Inferior parietal cortex (tissue), 1 donor: ENCODE results near the gene FARS2.
A peak's percentile ranks its signal among the peaks of the same experiment; 100 is the strongest.

Experiments used
- DNase-seq: peaks from one replicate; pipeline ENCODE4 v3.0.0-alpha.2; 2016; ENCODE audit errors: extremely low spot score

FARS2 gene

GRCh38 chr6:5378331-5378730 is 117.0 kb downstream of the FARS2 start:
- DNase-seq: no peak

- no peak for DNase-seq
These were observed 118.4 kb downstream of the FARS2 start for GRCh38 chr6:5379647-5380242.

GRCh38 chr6:5383856-5384255 is 122.5 kb downstream of the FARS2 start:
- DNase-seq: no peak

- no peak for DNase-seq
These were observed 123.0 kb downstream of the FARS2 start for GRCh38 chr6:5384276-5384675.

GRCh38 chr6:5388326-5388725 is 127.0 kb downstream of the FARS2 start:
- DNase-seq: no peak

- no peak for DNase-seq
These were observed 127.9 kb downstream of the FARS2 start for GRCh38 chr6:5389086-5389745.

- DNase-seq: no peak
These were observed 128.9 kb downstream of the FARS2 start for GRCh38 chr6:5390177-5390576.

GRCh38 chr6:5394280-5394679 is 133.0 kb downstream of the FARS2 start:
- DNase-seq: no peak

- DNase-seq: no peak
These were observed 134.4 kb downstream of the FARS2 start for GRCh38 chr6:5395719-5396118.

- DNase-seq: peak; percentile 35
These were observed 137.2 kb downstream of the FARS2 start for GRCh38 chr6:5398530-5398929.

GRCh38 chr6:5399391-5399790 is 138.1 kb downstream of the FARS2 start:
- no peak for DNase-seq

- peak; percentile 25 for DNase-seq
These were observed 140.8 kb downstream of the FARS2 start for GRCh38 chr6:5401845-5402738.

- DNase-seq: no peak
These were observed 141.8 kb downstream of the FARS2 start for GRCh38 chr6:5403076-5403475.

GRCh38 chr6:5403609-5404008 is 142.3 kb downstream of the FARS2 start:
- no peak for DNase-seq

- DNase-seq: no peak
These were observed 144.7 kb downstream of the FARS2 start for GRCh38 chr6:5405976-5406375.

GRCh38 chr6:5411414-5411813 is 150.1 kb downstream of the FARS2 start:
- DNase-seq: no peak

- DNase-seq: no peak
These were observed 150.7 kb downstream of the FARS2 start for GRCh38 chr6:5412017-5412416.

- DNase-seq: no peak
These were observed 151.3 kb downstream of the FARS2 start for GRCh38 chr6:5412663-5413062.

GRCh38 chr6:5416250-5416649 is 154.9 kb downstream of the FARS2 start:
- no peak for DNase-seq

GRCh38 chr6:5422321-5422915 is 161.1 kb downstream of the FARS2 start:
- DNase-seq: peak; percentile 21

- DNase-seq: no peak
These were observed 161.9 kb downstream of the FARS2 start for GRCh38 chr6:5423251-5423650.

- DNase-seq: no peak
These were observed 163.4 kb downstream of the FARS2 start for GRCh38 chr6:5424726-5425125.
